HG03039 (cell line): ENCODE data around the gene MSH2.

Source experiments
- ATAC-seq: cut with Tn5 transposase; IDR thresholded peaks from one replicate; pipeline ENCODE4 v1.9.1; 2021; ENCODE audit warnings: mild to moderate bottlenecking, moderate library complexity; ENCODE audit not compliant: unreplicated experiment

Gene MSH2

GRCh38 chr2:47504174-47504810 lies 101.3 kb downstream of the MSH2 start:
- no peak for ATAC-seq

DNA sequence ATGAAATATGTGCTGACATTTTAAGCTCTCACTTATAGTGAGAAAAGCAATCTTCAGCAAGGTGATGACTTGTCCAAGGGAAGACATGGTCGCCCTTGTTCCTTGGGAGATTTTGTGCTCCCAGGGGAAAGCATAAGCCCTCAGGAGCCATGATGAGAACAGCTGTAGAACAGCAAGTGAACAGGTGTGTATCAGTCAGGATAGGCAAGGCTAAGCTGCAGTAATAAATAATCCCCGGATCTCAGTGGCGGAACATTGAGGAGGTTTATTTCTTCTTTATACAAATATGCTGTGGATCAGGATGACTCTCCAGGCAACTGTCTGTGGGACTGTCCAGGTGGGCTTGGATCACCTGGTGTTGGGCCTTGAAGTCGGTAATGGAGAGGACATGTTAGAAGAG lies 103.1 kb downstream of the MSH2 start:
- no peak for ATAC-seq

DNA sequence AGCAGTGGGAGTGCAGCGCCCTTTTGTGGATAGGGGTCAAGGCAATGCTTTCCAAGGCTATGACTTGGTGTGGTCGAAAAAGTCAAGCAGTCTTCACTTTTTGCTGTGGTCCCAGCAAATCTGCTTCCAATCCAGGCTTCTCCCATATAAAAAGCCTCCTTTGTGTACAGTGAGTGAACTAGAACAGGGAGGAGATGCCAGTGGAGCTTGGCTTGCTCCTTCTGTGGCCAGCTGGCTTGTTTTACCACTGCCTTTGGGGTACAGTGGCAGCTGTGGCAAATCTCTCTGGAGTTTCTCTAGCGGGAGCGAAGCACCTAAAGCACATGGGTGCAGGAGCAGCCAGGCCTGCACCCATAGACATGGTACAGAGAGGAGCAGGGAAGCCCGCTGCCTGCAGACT lies 103.5 kb downstream of the MSH2 start:
- ATAC-seq, result no peak

GRCh38 chr2:47508080-47508479 lies 105.1 kb downstream of the MSH2 start:
- no peak for ATAC-seq

DNA sequence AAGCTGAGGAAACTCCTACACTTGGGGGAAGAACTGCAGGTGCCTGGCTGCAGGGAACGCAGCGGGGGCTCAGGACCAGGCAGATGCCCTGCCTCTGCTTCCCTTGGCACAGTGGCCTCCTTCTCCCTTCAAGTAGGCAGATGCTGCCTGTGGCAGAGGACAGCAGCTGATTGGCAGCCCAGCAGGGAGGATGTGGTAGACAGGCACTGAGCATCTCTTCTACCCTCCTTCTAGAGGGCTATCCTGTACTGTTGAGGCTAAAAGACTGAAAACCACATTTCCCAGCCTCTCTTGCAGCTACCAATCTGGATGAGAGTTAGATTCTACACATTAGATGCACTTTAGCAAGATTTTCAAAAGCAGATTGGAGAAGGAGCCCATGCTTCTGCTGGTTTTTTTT lies 105.7 kb downstream of the MSH2 start:
- no peak for ATAC-seq

DNA sequence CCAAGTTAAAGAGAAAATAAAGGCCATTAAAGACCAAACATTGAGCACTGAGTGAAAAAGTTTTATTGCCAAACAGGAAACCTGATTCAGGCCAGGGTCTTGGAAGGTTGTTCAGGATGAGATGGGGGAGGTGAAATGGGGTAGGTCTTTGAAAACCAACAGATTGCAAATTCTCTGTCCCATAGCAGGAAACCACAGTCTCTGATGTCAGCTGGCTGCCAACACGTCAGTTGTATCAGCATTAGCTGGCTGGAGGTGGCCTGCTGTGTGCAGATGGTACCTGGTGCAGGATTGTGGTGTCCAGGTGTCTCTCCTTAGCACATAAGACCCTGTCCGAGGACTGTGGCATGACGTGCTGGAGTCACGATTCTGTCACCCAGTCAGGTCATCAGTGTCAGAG lies 106.3 kb downstream of the MSH2 start:
- no peak for ATAC-seq

DNA sequence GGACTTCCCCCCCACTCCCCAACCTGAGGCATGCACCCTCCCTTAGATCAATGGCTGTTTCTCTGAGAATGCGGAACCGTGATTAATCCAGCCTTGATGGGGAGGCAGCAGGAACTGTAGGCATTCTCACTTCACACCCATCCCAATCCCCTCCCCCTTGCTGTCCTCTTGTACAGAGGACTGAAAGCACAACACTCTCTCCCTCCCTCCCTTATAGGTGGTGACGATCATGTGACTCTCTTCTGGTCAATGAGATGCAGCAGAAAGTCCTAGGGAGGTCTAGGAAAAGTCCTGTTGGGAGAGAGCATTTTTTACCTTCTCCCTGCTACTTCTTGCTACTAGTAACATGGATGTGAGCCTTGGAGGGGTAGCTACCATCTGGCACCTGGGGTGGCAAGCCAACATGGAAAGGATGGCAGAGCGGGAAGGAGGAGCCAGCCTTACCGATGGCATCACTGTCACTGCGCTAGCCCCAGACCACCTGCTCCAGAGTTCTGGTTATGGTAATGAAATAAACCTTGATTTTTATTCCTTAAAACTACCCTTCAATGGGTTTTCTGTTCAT lies 106.9 kb downstream of the MSH2 start:
- ATAC-seq, result no peak

GRCh38 chr2:47510745-47511144 lies 107.8 kb downstream of the MSH2 start:
- ATAC-seq, result no peak

DNA sequence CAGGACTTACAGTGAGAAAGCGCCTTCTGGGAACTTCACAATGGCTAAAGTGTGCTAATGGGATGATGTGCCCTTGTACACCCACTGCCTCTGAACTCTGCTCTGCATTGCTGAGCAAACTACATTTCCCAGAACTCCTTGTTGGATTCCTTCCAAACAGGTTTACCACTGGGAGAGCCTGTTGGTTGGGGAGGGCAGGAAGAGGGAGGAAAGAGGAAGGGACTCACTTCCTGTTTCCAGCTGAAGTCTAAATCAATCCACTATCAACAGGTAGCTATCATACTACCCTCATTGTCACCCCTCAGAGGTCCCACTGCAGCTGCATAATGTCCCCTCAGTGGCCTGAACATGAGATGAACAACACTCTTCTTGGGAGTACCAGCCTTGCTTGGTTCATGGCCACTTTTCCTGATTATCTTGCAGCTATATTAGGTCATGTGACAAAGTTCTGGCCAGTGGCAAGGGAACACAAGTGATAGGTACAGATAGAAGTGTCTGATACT lies 109.7 kb downstream of the MSH2 start:
- no peak for ATAC-seq

DNA sequence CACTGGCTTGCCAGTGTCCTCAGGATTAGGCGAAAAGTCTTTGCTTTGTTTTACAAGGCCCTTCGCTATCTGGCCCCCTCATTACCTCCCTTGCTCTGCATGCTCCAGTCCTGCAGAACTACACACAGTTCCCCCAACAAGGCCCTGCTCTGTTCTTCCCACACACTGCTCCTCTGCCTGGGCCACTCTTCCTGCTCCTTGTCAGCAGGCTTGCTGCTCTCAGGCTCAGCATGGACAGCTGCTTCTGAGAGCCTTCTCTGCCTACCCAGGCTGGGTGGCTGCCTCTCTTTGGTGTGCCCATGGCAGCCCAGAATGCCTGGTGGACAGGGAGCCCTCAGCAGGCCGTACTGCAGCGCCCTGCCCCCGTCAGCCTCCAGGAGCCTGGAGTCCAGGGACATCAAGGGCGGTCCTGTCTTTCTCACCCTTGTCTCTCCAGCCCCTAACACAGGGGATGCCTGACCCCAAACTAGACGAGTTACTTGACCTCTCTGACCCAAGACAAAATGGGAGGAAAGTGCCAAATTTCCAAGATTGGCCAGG lies 111.1 kb downstream of the MSH2 start:
- no peak for ATAC-seq

DNA sequence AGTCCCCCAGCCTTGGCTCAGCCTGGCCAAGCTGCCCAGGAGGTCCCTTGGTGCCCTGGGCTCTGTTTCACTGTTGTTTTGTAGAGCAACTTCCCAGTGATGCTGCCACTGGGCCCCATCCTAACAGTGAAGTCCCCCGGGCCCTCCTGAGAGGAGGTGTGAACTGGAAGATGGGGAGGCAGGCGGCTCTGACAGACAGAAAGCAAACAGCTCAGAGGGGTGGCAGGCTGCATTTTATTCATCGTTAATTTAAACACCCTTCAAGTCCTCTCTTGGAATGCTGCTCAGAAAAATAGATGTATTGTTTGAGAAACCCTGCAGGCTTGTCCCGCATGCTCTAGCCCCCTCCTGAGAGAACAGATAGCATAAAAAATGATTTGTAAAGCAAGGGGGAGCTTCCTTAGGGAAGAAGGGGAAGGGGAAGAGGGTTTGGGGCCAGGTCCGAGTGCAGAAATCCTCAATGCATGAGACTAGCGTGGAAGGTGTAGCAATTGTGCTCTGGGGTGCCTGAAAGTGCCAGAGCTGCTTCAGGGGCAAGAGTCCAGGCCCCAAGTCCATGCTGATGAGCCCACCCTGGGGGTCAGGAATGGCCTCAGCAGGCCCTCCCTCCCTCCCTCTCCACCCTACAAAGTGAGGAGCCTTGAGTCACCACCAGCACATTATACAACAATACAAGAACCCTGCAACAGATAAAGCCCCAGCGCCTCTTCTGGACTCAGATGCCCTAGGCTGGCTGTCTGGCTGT lies 113.6 kb downstream of the MSH2 start:
- ATAC-seq, result no peak

DNA sequence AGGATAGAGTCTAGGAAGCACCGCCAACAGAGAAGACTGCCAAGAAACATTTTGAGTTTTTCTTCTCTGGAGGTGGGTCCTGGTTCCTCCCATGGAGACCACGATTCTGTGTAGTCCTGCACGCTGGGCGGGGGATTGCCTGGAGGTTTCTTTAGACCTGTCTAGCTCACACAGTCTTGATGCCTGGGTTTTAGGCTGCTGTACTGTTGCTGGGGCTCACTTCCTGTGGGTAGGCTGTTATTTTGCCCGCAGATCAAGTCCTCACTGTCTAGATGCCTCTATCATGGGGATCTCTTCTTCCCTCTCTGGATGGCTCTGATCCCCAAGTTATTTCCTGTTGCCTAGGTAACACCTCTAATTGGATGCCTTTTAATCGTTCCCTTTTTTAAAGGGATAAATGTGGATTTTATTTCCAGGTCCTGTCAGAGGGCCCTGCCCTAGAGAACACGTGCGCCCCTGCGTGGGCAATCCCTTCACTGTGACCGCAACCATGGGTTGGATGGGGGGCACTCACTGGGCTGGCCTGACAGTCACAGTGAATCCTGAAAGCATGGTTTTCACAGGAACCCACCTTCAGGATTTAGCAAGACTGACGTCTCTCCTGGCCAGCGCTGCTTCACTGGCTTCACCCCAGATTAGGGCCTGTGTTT lies 115.7 kb downstream of the MSH2 start:
- ATAC-seq, result no peak

- ATAC-seq, result no peak
These were observed 116.2 kb downstream of the MSH2 start for GRCh38 chr2:47519147-47519537.

DNA sequence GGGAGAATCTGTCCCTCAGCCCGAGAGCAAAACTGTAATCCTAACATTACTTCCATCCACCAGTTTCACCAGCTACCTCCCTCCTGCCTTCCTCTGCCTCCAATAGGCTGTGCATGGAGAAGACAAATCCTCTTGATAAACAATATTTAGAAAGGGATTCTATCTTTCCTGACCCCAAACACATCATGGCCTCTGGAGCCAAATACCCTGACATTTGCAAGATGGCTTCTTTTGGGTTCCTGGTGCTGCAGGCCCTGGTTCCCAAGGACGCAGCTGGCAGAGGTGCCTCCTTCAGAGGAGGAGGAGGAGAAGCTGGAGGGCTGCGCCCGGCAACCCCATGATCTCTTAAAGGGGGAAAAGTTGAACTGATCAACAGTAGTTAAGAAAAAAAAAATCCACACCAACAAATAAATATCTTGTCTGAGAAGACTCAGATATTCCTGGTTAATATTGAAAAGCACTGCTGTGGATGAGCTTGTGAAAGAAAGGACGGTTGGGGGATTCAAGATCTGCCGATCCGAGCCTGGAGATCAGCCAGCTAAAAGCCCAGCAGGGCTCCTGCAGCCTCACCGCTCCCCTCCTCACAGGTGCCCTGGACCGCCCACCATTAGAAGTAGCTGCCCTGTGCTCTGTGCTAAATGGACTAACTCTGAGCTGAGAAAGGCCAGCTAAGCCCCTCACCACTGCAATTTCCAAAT lies 116.8 kb downstream of the MSH2 start:
- ATAC-seq, result no peak

DNA sequence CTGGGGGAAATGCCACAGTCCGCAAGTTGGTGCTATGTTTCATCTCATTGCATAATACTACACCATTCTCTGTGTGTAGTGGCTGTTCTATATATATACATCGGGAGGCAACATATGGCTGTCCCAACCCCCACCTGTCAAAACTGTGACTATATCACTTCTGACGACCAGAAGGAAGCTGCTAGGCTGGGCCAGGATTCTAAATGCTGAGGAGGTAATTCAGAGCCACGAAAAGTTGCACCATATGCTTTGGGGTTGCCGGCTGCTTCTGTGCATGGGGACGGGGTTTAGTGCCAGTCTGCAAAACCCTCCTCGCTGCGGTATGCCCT lies 117.3 kb downstream of the MSH2 start:
- no peak for ATAC-seq

DNA sequence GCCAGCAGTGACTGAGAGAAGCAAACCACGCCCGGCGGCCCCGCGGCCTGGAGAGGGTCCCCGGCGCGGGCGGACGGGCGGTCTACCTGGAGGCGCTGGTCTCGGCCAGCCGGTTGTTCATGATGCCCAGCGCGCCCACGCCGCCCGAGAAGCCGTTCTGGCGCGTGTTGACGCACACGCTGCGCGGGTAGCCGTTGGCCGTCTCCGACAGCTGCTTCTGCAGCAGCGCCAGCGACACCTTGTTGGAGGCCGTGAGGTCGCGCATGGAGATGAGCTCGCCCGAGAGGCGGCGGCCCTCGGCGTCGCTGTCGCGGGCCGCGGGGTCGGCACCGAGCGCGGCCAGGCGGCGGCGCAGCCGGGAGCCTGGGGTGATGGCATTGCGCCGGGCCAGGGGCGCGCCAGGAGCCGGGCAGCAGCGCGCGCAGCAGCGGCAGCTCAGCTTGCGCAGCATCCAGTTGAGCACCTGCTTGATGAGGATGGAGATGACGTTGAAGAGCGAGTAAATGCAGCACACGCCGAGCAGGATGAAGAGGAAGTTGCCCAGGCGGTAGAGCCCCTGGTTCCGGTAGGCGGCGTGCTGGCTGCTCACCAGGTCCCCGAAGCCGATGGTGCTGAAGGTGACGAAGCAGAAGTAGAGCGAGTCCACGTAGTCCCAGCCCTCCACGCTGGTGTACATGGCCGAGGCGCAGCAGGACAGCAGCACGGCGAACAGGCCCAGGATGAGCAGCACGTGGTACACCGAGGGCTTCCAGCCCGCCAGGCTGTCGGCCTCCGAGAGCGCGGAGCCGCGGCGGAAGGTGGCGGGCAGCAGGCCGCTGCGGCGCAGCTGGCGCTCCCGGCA lies 118.1 kb downstream of the MSH2 start:
- ATAC-seq, result peak; percentile 66

- no peak for ATAC-seq
These were observed 118.8 kb downstream of the MSH2 start for GRCh38 chr2:47521666-47522285.

DNA sequence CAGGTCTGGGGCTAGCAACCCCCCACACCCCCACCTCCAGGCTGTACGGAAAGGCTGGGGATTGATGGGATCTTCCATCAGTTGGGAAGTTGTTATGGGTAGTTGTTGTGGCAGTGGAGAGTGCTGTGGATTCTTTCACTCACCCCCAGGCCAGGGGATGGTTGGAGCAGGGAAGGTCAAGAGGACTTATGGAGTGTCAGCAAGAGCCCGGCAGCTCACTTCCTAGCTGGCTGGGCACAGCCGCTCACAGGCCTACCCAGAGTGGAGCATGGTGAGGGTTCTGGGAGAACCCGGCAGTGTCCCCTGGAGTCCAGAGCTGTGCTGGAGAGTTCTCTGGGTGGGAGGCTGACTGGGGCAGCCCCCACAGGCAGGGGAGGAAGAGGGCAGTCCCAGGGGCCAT lies 122.2 kb downstream of the MSH2 start:
- no peak for ATAC-seq

- no peak for ATAC-seq
These were observed 125.5 kb downstream of the MSH2 start for GRCh38 chr2:47528455-47528854.

GRCh38 chr2:47528874-47529273 lies 125.9 kb downstream of the MSH2 start:
- ATAC-seq, result no peak
